ENCODE results near the gene APC. TPM values are rescaled to one million over a fixed set of nuclear protein-coding genes. Genes with fewer than 3 reads are reported as not detected.

Gene APC
- total and polyA plus RNA-seq, 2 of the 8 experiments (the other 6 are each of a cell fraction or from before 2014, with no cell fraction given), result 6.8 to 41.9 TPM

DNA sequence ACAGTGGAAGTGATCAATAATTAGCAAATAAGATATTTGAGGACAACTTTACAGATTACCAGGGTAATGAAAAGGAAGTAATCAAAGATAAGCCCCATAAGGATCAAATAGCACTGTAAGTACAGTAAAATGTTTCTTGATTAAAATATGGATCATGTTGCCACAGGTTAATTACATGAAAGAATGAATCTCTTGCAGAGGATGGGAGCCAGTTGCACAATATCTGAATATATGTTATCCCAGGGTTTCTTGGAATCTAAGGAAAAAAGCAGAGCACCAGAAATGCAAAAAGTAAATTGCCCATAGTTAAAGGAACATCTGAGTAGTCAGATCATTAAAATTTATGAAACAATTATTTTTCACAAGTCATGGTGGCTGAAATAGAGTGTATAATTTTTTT, 109.6 kb downstream of the APC start:
- Histone ChIP-seq H3K36me3 (ENCODE audit: control insufficient read depth in 2 of 4, insufficient read depth in 4 of 4, low read length in 3 of 4) (peaks cover 0 to 3% (median 0%) of the 10 kb centered on the region in 4 experiments; a peak in 2 of 8 replicates), H3K27ac (ENCODE audit: low read depth, low read length) (no peak overlapping the region), H3K56ac (replicated peaks; ENCODE audit: insufficient read length, low read depth, low read length) (no peak overlapping the region), H3K79me1 (ENCODE audit: low read depth, low read length) (no peaks in the 10 kb centered on the region), H3K18ac (ENCODE audit: extremely low read depth, low read length) (no peak overlapping the region), H3K4me2 (ENCODE audit: insufficient read depth in 1 of 2, low read depth in 2 of 2, low read length in 2 of 2) (no peak overlapping the region), H3K9me3 (ENCODE audit: insufficient read depth in 2 of 2, low read depth in 1 of 2, low read length in 1 of 2) (peaks cover 3 to 7% of the 10 kb centered on the region in 2 experiments; a peak in 3 of 4 replicates), H3K14ac (ENCODE audit: insufficient read length) (no peak overlapping the region), H3K79me2 (ENCODE audit: control insufficient read depth in 1 of 2, insufficient read depth in 2 of 2, low read length in 2 of 2) (no peaks in the 10 kb centered on the region), H4K91ac (replicated peaks; ENCODE audit: insufficient read length, low read length) (no peak overlapping the region), H2BK20ac (ENCODE audit: low read length) (no peak overlapping the region), H2BK5ac (ENCODE audit: low read depth, low read length) (no peak overlapping the region), H3K23me2 (ENCODE audit: low read depth, low read length) (no peaks in the 10 kb centered on the region), H2BK120ac (replicated peaks; ENCODE audit: low read depth, low read length) (no peak overlapping the region), H2BK15ac (ENCODE audit: low read length) (no peak overlapping the region), H4K5ac (ENCODE audit: insufficient read length, low read depth, low read length) (no peak overlapping the region), H4K20me1 (replicated peaks in 1 of 2; ENCODE audit: control insufficient read depth in 1 of 2, insufficient read depth in 2 of 2, low read length in 2 of 2) (no peaks in the 10 kb centered on the region), H3K4ac (replicated peaks; ENCODE audit: insufficient read length, low read depth, low read length) (no peak overlapping the region), H3K23ac (ENCODE audit: insufficient read length) (no peak overlapping the region), H2AK5ac (ENCODE audit: low read depth, low read length) (no peak overlapping the region), H3K9ac (replicated peaks in 1 of 4; ENCODE audit: extremely low read depth in 1 of 4, low read depth in 3 of 4, low read length in 3 of 4) (no peak overlapping the region), H2AFZ (ENCODE audit: low read length) (no peak overlapping the region), H3K27me3 (replicated peaks in 1 of 4; ENCODE audit: control insufficient read depth in 3 of 4, extremely low read depth in 1 of 4, insufficient read depth in 3 of 4, low read length in 3 of 4) (no peaks in the 10 kb centered on the region; a peak in 1 of 7 replicates), H4K8ac (ENCODE audit: extremely low read depth, insufficient read depth, low read length) (no peak overlapping the region), H2BK12ac (ENCODE audit: low read depth, low read length) (no peak overlapping the region), H3K4me1 (replicated peaks in 1 of 4; ENCODE audit: control insufficient read depth in 3 of 4, insufficient read depth in 4 of 4, low read length in 3 of 4) (peaks cover 0 to 9% (median 0%) of the 10 kb centered on the region in 4 experiments; a peak in 2 of 7 replicates), H3K4me3 (ENCODE audit: extremely low read depth in 1 of 4, insufficient read depth in 2 of 4, low read depth in 3 of 4, low read length in 4 of 4) (no peak overlapping the region)
- POLR2A ChIA-PET (ENCODE audit: partially characterized antibody), result no interaction called here
- no peak for DNase-seq (ENCODE audit: low read depth in 1 of 2, low spot score in 2 of 2)
- TF ChIP-seq HDAC2 (IDR thresholded peaks at IDR 0.05; ENCODE audit: borderline replicate concordance in 1 of 2, low read depth in 2 of 2, low read length in 2 of 2), result no peak
- no peak for TF ChIP-seq BRCA1 (IDR thresholded peaks at IDR 0.05; ENCODE audit: low read depth, low read length)
- TF ChIP-seq POLR2AphosphoS5 (IDR thresholded peaks at IDR 0.05; ENCODE audit: low read depth, low read length), result no peak
- TF ChIP-seq FOSL1 (IDR thresholded peaks at IDR 0.05; ENCODE audit: insufficient read depth, low read depth, low read length), result no peak
- TF ChIP-seq JUND (IDR thresholded peaks at IDR 0.05; ENCODE audit: low read length), result no peak
- no peak for TF ChIP-seq KDM5A (IDR thresholded peaks at IDR 0.05; ENCODE audit: low read length)
- no peak for TF ChIP-seq HDAC6 (IDR thresholded peaks at IDR 0.05; ENCODE audit: low read depth, low read length)
- TF ChIP-seq ZNF274 (IDR thresholded peaks at IDR 0.05; ENCODE audit: borderline replicate concordance, extremely low read depth, low read length), result no peak
- TF ChIP-seq SRF (IDR thresholded peaks at IDR 0.05; ENCODE audit: low read depth, low read length), result no peak
- TF ChIP-seq EGR1 (IDR thresholded peaks at IDR 0.05; ENCODE audit: borderline replicate concordance, low read depth, low read length), result no peak
- no peak for TF ChIP-seq TBP (IDR thresholded peaks at IDR 0.05; ENCODE audit: low read depth, low read length)
- TF ChIP-seq GTF2F1 (IDR thresholded peaks at IDR 0.05; ENCODE audit: borderline replicate concordance, low read depth, low read length), result no peak
- TF ChIP-seq JUN (IDR thresholded peaks at IDR 0.05; ENCODE audit: low read depth, low read length), result no peak
- TF ChIP-seq, protein P1, sequence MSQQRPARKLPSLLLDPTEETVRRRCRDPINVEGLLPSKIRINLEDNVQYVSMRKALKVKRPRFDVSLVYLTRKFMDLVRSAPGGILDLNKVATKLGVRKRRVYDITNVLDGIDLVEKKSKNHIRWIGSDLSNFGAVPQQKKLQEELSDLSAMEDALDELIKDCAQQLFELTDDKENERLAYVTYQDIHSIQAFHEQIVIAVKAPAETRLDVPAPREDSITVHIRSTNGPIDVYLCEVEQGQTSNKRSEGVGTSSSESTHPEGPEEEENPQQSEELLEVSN (IDR thresholded peaks at IDR 0.05), result no peak
- no peak for TF ChIP-seq SP2 (IDR thresholded peaks at IDR 0.05; ENCODE audit: low read length)
- no peak for TF ChIP-seq CREB1 (IDR thresholded peaks at IDR 0.05)
- FAIRE-seq, result no peak
- CTCF ChIA-PET (ENCODE audit: partially characterized antibody), result interaction anchor here (1.1 kb wide), 1 partner anchor 156 kb away, joined by 3 read pairs; no protein-coding TSS in a partner anchor
